Measurements from ENCODE around the gene SIDT2.

Gene SIDT2

GRCh38 chr11:117189191-117189940, 10.8 kb downstream of the SIDT2 start:
- no peak for DNase-seq (ENCODE audit: low read depth)

DNA sequence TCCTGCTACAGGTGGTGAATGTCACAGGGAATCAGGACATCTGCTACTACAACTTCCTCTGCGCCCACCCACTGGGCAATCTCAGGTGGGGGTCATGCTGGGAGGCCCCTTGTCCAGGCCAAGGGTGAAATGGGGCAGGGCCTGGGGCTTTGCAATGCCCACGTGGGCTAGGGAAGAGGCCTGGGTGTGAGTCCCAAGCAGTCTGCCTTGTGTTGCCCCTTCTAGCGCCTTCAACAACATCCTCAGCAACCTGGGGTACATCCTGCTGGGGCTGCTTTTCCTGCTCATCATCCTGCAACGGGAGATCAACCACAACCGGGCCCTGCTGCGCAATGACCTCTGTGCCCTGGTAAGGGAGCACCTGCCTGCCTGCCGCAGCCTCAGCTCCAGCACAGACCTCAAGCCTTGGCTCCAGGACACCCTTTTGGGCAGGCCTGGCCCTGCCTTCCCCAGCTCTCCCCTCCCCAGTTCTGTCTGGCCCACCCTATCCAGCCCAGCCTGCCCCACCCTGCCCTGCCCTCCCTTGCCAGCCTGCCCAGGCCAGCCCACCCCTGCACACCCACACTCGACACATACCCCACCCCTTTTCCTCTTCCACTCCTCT, 11.5 kb downstream of the SIDT2 start:
- DNase-seq (ENCODE audit: low read depth): no peak

GRCh38 chr11:117191680-117192400, 13.3 kb downstream of the SIDT2 start:
- no peak for DNase-seq (ENCODE audit: low read depth)

GRCh38 chr11:117192401-117192875, 13.9 kb downstream of the SIDT2 start:
- DNase-seq (ENCODE audit: low read depth): no peak

GRCh38 chr11:117193130-117194020, 14.8 kb downstream of the SIDT2 start:
- no peak for DNase-seq (ENCODE audit: low read depth)

GRCh38 chr11:117194267-117194666, 15.7 kb downstream of the SIDT2 start:
- no peak for DNase-seq (ENCODE audit: low read depth)

- DNase-seq (ENCODE audit: low read depth): no peak
Measured at GRCh38 chr11:117195258-117195657, 16.7 kb downstream of the SIDT2 start.

GRCh38 chr11:117195761-117196160, 17.2 kb downstream of the SIDT2 start:
- DNase-seq (ENCODE audit: low read depth): no peak

DNA sequence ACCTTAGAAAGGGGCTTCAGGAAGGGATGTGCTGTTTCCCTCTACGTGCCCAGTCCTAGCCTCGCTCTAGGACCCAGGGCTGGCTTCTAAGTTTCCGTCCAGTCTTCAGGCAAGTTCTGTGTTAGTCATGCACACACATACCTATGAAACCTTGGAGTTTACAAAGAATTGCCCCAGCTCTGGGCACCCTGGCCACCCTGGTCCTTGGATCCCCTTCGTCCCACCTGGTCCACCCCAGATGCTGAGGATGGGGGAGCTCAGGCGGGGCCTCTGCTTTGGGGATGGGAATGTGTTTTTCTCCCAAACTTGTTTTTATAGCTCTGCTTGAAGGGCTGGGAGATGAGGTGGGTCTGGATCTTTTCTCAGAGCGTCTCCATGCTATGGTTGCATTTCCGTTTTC, 18.5 kb downstream of the SIDT2 start:
- no peak for DNase-seq (ENCODE audit: low read depth)

GRCh38 chr11:117197516-117198456, 19.2 kb downstream of the SIDT2 start:
- DNase-seq (ENCODE audit: low read depth): no peak

GRCh38 chr11:117198613-117199012, 20.1 kb downstream of the SIDT2 start:
- DNase-seq (ENCODE audit: low read depth): no peak

- DNase-seq (ENCODE audit: low read depth): no peak
Measured at GRCh38 chr11:117199053-117199915, 20.7 kb downstream of the SIDT2 start, which contains the start of gene TAGLN. TSS of gene TAGLN (plus strand) at chr11:117199370. CDS start at chr11:117203014, 3,644 bp downstream.

DNA sequence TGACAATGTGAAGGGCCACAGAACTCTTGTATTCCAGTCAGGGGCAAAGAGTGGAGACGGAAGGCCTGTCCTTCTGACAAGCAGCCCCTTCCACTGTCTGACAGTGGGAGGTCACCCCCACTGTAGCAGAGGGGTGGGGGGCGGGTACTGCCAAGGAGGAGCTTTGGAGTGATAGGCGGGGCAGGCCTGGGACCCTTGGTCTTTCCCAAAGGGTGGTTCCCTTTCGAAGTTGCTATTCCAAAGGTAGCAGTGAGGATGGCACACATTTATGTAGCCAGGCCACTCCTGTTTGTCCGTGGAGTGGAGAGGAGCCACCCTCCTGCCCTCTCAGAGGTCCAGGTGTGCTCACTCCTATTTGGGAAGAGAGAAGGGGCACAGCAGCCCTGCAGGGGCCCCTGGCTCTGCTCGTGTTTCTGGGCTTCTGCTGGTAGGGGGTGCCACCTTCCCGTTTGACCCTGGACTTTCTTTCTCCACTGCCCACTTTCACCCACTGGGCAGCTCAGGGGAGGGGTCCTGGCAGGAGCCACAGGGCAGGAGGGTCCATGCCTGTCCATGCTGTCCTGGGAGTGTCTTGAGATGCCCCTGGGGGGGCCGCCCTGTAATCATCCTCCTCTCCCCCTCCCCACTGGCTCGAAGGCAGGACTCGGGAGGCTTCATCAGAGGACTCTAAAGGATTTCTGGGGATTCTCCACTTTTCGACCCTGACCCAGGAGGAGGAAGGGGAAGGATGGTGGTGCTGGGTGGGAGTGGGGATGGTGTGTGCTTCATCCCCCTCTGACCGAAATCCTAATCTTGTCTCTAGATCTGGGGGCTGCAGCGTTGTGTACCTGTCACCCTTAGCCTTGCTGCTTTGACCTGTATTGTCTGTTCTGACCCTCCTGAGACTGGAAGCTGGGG, 21.6 kb downstream of the SIDT2 start:
- no peak for DNase-seq (ENCODE audit: low read depth)

DNA sequence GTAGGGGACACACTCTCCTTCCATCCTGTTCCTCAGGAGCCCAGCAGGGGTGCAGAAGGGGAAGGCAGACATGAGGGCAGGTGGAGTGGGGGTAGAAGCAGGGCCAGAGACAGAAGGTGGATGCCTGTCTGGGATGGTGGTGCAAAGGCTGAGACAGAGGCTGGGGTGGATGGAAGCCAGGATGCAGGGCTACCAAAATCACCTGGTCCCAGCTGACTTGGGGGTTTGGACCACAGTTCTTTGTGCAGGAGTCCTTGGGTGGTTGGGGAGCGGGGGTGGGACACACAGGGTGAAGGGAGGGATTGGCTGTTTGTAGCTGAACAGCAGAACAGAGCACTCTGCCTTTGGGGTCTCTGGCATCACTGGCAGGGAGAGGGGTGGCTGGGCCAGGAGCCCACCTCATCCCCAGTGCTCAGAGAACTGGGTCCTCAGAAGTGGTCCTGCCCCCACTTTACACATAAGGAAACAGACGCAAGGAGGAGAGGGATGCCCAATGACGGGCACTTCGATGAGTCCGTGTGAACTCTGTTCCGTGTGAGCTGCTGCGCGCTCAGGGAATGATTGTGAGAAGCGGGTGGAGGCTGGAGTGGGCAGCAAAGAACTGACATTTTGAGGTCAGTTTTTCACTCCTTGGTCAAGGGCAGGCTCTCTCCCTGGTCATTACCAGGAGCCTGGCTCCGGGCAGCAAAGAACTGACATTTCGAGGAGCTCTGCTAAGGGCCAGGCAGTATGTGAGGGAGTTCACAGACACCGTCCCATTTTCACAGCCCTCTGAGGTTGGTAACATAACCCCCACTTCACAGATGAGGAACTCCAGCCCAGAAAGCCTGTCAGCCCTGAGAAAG, 22.5 kb downstream of the SIDT2 start:
- no peak for DNase-seq (ENCODE audit: low read depth)

GRCh38 chr11:117201658-117202305, 23.2 kb downstream of the SIDT2 start:
- DNase-seq (ENCODE audit: low read depth): no peak

GRCh38 chr11:117202386-117203068, 24.0 kb downstream of the SIDT2 start:
- no peak for DNase-seq (ENCODE audit: low read depth)

- no peak for DNase-seq (ENCODE audit: low read depth)
Measured at GRCh38 chr11:117203069-117203407, 24.5 kb downstream of the SIDT2 start.
